Amniotic stem cell (primary cell): ENCODE measurements around the gene PUS7L.
"Not testable (repeated sequence)": the region's sequence is repeated elsewhere in the genome, so short reads cannot be mapped to it uniquely, and the experiment has no call there.

Source experiments
- DNase-seq: peaks from one replicate; lab custom pipeline; 2025; lab: John Stamatoyannopoulos, UW

PUS7L gene

DNA sequence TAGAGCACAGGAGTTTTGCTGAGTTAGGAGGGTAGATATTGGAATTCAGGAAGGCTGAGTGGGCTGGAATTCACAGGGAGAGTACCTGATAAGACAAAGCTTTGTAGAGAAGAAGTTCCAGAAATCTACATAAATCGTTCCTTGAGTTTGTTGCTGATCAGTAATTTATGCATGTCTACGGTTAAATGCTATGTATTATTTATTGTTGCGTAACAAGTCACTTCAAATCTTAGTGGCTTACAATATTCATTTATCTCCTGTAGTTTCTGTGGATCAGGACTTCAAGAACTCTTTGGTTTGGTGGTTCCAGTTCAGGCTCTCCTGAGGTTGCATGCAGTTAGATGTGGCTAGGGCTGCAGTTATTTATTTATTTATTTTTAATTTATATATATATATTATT is 7.8 kb downstream of the PUS7L start:
- DNase-seq = no peak

DNA sequence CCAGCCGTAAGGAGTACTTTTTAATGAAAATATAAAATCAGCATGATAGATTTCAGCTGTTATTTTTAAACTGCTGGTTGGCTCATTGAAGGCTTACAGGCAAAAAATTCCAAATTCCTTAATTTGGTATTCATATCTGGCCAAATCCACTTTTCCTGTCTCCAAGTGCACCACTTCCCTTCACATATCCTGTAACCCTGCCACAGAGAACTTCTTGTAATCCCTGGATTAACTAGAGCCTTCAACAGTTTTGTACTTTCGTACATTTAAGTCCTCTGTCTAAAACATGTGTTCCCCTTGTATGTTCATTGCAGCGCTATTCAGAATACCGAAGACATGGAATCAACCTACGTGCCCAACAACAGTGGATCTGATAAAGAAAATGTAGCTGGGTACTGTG is 9.6 kb downstream of the PUS7L start:
- DNase-seq = no peak

GRCh38 chr12:43744826-43745225 is 13.8 kb downstream of the PUS7L start:
- no peak for DNase-seq

DNA sequence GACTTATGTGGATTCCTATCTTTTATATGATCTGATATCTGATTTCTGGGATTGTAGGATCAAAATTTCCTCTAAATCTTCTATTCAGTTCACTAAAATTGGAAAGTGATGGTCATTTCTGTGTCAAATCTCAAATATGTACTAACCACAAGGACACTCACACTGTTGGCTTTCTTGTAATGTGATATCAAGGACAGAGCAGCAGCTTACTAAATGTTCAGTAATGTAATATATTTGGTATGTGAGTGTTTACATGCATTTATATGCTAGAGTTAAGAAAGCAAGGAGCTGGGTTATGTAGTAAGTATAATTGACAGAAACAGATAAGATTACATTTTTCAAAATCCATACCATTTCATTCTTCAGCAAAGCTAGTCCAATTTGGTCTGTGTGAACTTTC is 16.5 kb downstream of the PUS7L start:
- peak; percentile 74 for DNase-seq

GRCh38 chr12:43740511-43741100 is 18.0 kb downstream of the PUS7L start:
- DNase-seq = no peak

DNA sequence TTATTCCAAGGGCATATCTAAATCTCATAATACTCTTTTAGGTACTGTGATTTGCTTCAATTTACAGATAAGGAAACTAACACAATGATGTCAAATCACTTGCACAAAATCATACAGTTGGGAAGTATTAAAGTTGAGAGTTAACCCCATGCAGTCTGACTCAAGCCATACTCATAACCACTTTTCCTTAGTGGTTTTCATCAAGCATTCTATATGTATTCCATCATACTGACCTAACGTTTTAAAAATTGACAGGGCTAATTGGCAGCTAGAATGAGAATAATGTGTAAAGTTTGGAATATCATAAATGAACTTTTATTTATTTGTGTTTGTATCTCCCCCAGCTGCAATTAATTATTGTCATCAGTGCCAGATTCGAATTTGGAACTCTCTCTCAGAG is 20.9 kb downstream of the PUS7L start:
- no peak for DNase-seq

DNA sequence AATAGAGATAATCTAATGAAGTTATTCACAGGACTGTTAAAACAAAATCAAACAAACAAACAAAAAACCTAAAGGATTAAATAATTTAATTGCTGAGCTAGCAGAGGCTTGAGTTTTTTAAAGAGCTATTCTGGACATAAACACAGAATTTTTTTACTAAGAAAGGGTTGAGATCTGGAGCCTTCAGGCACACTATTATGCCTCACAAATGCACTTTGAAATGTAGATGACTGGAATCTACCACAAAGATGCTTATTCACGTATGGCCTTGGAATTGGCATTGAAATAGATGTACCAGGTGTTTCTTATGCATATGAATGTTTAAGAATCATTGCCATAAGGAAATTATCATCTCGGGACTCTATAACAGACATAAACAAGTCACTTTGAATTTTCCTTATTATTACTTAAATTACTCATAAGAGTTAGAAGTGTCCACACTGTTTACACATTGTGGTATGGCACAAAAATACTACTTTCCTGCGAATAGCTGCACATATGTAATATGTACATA is 21.6 kb downstream of the PUS7L start:
- DNase-seq = no peak

DNA sequence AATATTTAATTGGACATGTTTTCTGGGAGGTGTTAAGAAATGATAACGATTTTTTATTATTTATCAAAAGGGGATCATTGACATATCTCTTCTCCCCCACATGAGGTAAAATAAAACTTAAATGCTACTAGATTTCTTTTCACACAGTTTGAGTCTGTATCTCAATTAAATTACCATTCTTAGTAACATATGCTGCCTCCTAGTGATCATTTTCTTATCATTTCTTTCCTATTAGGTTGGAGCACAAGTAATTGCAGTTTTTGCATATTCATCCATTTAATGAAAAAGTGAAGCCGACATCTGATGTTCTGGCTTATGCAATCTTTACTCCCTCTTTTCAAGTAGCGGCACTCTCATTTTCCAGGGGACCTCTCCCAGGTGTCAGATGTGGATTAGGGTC is 24.9 kb downstream of the PUS7L start:
- no peak for DNase-seq

DNA sequence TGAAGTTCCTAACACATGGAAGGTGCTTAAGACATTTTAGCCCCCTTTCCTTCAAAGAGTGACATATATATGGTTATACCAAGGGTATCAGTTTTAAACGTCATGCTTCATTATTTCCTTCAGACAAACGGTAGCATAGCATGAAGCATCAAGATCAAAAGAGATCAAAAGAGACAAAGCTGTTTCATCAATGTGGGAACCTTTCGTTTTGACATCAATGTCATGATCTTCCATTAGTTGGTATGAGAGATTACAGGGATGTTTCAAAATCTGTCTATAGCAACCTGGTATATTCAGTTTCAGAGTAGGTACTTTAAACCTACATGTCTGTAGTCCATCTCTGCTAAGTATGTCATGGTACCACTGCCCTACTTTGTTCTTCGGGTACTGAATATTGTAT is 28.3 kb downstream of the PUS7L start:
- DNase-seq = no peak

DNA sequence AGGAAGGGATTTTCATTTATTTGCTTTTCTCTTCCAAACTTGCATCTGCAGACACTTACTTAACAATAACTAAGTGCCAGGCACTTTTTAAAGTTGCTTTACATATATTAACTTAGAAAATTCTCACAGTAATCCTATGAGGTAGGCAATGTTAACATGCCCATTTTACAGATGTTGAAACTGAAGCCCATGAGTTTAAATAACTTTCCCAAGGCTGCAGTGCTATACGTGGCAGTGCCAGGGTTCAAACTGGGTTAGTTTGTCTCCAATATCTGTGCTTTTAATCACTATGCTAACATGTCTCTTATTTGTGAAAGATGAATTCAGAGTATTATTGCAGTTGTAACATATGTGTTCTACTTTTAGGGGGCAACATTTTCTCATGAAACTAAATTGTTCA is 29.9 kb downstream of the PUS7L start:
- DNase-seq = no peak

GRCh38 chr12:43728117-43728516 is 30.5 kb downstream of the PUS7L start:
- no peak for DNase-seq

- DNase-seq = no peak
Observed at GRCh38 chr12:43723134-43723533, 35.5 kb downstream of the PUS7L start.

GRCh38 chr12:43722621-43723020 is 36.0 kb downstream of the PUS7L start:
- no peak for DNase-seq

DNA sequence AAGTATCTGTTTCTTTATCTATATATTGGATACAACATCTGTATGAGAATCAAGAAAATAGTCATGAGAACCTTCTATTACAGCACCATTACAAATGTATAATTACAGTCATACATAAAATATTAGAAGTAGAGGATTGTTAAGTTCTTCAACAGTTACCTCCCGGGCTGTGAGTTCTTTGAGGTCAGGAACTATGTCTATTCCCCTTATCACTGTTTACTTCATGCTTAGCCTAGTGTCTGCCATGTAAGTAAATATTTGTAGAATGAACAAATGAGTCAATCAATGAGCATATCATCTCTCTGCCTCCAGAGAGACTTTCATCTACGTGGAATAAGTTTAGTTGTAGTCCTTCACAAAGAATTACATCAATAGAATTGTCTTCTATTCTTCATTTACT is 47.2 kb downstream of the PUS7L start:
- no peak for DNase-seq

- not testable (repeated sequence) for DNase-seq
Observed at GRCh38 chr12:43703772-43704171, 54.8 kb downstream of the PUS7L start.

- not testable (repeated sequence) for DNase-seq
Observed at GRCh38 chr12:43701194-43701593, 57.4 kb downstream of the PUS7L start.

DNA sequence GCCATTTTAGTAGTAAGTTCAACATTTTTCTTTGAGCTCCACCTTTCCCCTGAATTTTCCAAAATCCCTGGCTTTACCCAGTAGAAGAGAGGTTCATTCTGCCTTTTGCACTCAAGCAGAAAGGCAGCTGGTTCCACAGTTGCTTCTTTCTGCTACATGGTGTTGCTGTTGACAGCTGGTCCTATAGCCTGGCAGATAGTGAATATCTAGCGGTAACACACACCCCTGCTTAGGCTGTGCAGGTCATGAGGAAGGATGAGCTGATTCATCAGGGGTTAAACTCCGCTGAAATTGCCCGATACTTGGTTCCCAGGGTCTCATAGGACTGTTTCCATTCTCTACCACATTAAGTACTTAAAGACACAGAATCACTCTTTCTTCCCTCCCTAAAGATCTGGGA is 62.4 kb downstream of the PUS7L start:
- DNase-seq = no peak

GRCh38 chr12:43694879-43695278 is 63.7 kb downstream of the PUS7L start:
- no peak for DNase-seq

- DNase-seq = peak; percentile 14
Observed at GRCh38 chr12:43692064-43692463, 66.5 kb downstream of the PUS7L start.

- DNase-seq = not testable (repeated sequence)
Observed at GRCh38 chr12:43685491-43685890, 73.1 kb downstream of the PUS7L start.

- no peak for DNase-seq
Observed at GRCh38 chr12:43676183-43676813, 82.3 kb downstream of the PUS7L start.

- no peak for DNase-seq
Observed at GRCh38 chr12:43675048-43675904, 83.3 kb downstream of the PUS7L start.

- no peak for DNase-seq
Observed at GRCh38 chr12:43669373-43669772, 89.2 kb downstream of the PUS7L start.
